Sigmoid colon (tissue), 7 donors: ENCODE measurements around the gene CBX6. TPM values are rescaled to one million over a fixed set of nuclear protein-coding genes. Genes with fewer than 3 reads are reported as not detected.

Experiments used
- DNase-seq: peaks from one replicate; pipeline ENCODE4 v3.0.0-alpha.2; 2019
- H3K27ac ChIP-seq, 4 donors: fragments of 200-600 bp; sonication (generic); one replicate each; pipeline ENCODE4 v1.5.1; 2016 to 2019; ENCODE audit warnings: mild to moderate bottlenecking in 1 of 4
- H3K27me3 ChIP-seq, 3 donors: fragments of 200-600 bp; sonication (generic); one replicate each; pipeline ENCODE4 v1.5.1; 2019; ENCODE audit warnings: mild to moderate bottlenecking in 1 of 3
- H3K36me3 ChIP-seq, 4 donors: fragments of 200-600 bp; sonication (generic); one replicate each; pipeline ENCODE4 v1.5.1; 2016 to 2019
- H3K4me1 ChIP-seq, 4 donors: fragments of 200-600 bp; sonication (generic); one replicate each; pipeline ENCODE4 v1.5.1; 2017 to 2019
- H3K4me3 ChIP-seq, 4 donors: fragments of 200-600 bp; sonication (generic); one replicate each; pipeline ENCODE4 v1.5.1; 2017 to 2019; ENCODE audit warnings: mild to moderate bottlenecking in 2 of 4, moderate library complexity in 1 of 4
- H3K9me3 ChIP-seq, 4 donors: fragments of 200-600 bp in 3 of 4; sonication (generic) in 3 of 4; one replicate each; pipeline versions ENCODE4 v1.5.1 to v1.6.1; 2013 to 2019
- EP300 ChIP-seq, 4 donors: sonication (generic); formaldehyde crosslinking; IDR thresholded peaks; one replicate each; pipeline ENCODE4 v1.6.1; 2017; ENCODE audit warnings: antibody characterized with exemption in 4 of 4
- POLR2A ChIP-seq, 2 donors: fragments of 450-650 bp; IDR thresholded peaks; one replicate each; pipeline ENCODE4 v1.6.1; 2016; ENCODE audit warnings: antibody characterized with exemption in 2 of 2, mild to moderate bottlenecking in 2 of 2, moderate library complexity in 2 of 2
- POLR2AphosphoS5 ChIP-seq, 4 donors: sonication (generic); formaldehyde crosslinking; IDR thresholded peaks; one replicate each; pipeline ENCODE4 v1.6.1; 2017; ENCODE audit warnings: antibody characterized with exemption in 4 of 4
- WGBS, 2 donors: extraction: QIAGEN DNeasy Blood & Tissue Kit; methylation state at CpG; one replicate each; pipeline ENCODE4 v1.1.7; 2013; 5-methylcytosine and 5-hydroxymethylcytosine counted together
- intact Hi-C: fragments of 100-400 bp; cut with DNase I; formaldehyde crosslinking; loops from one replicate; pipeline ENCODE4 v1.15.1; 2023
- polyA plus RNA-seq, 3 donors: library from polyadenylated mRNA; stranded (reverse); fragments of 200-250 nt; gene quantifications; one replicate each; pipeline ENCODE4 v1.2.3, GENCODE V29; 2013
- total RNA-seq, 4 donors: library from RNA; depleted of rRNA; stranded (reverse); fragments of >200 nt; gene quantifications; one replicate each; pipeline ENCODE4 v1.1.0, GENCODE V29; 2016
- TF ChIP-seq, protein P1 (sequence below), 4 experiments: fragments of 450-650 bp in 3 of 4; fragments of 200-600 bp in 1 of 4; IDR thresholded peaks; one replicate each; pipeline ENCODE4 v1.5.1; 2016 to 2019; ENCODE audit warnings: antibody characterized with exemption in 4 of 4, mild to moderate bottlenecking in 3 of 4, moderate library complexity in 2 of 4
- donor health status: healthy with polysubstance abuse.
- donor health status: Bipolar disorder and iron deficiency.
- donor health status: healthy.

CBX6 gene
- total and polyA plus RNA-seq, 7 donors, result 4.2 to 90.6 (median 47.2) TPM

DNA sequence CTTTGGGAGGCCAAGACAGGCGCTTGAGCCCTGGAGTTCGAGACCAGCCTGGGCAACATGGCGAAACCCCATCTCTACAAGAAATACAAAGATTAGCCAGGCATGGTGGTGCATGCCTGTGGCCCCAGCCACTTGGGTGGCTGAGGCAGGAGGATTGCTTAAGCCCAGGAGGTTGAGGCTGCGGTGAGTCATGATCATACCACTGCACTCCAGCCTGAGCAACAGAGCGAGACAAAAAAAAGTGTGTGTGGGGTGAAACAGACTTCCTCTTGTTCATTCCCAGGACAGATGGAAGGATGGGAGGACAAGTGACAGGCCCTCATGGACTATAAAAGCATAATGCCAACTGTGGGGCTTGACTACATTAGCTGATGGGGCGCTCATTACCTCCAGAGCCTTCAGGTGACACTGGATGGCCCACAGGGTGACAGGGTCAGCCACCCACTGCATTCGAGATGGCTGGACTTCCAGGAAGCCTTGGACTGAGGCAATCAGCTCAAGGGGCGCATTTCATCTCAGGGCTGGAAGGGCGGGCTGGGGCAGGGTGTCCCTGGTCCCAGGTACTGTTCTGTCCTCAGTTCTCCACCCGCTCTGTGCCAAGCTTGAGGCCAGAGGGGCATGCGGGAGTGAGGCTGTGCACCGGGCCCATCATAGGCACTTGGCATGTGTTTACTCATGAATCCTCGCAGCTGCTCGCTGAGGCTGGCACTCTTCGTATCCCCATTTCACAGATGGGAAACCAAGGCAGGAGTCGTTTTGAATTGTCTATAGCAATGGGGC is 40.7 kb downstream of the CBX6 start:
- Histone ChIP-seq H3K4me1 (no peaks in the 10 kb centered on the region), H3K9me3 (no peaks in the 10 kb centered on the region), H3K27ac (no peak overlapping the region), H3K27me3 (no peaks in the 10 kb centered on the region), H3K36me3 (no peaks in the 10 kb centered on the region), H3K4me3 (no peak overlapping the region)
- 87 to 90% methylated on average over 16 of the region's 16 CpGs for WGBS, 2 donors
- intact Hi-C loops, result no loop called here
- TF ChIP-seq POLR2AphosphoS5 (IDR thresholded peaks at IDR 0.05), result no peak
- no peak for TF ChIP-seq POLR2A (IDR thresholded peaks at IDR 0.05)
- no peak for TF ChIP-seq EP300 (IDR thresholded peaks at IDR 0.05)
- TF ChIP-seq, protein P1, sequence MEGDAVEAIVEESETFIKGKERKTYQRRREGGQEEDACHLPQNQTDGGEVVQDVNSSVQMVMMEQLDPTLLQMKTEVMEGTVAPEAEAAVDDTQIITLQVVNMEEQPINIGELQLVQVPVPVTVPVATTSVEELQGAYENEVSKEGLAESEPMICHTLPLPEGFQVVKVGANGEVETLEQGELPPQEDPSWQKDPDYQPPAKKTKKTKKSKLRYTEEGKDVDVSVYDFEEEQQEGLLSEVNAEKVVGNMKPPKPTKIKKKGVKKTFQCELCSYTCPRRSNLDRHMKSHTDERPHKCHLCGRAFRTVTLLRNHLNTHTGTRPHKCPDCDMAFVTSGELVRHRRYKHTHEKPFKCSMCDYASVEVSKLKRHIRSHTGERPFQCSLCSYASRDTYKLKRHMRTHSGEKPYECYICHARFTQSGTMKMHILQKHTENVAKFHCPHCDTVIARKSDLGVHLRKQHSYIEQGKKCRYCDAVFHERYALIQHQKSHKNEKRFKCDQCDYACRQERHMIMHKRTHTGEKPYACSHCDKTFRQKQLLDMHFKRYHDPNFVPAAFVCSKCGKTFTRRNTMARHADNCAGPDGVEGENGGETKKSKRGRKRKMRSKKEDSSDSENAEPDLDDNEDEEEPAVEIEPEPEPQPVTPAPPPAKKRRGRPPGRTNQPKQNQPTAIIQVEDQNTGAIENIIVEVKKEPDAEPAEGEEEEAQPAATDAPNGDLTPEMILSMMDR (IDR thresholded peaks at IDR 0.05), result no peak
- no peak for DNase-seq

DNA sequence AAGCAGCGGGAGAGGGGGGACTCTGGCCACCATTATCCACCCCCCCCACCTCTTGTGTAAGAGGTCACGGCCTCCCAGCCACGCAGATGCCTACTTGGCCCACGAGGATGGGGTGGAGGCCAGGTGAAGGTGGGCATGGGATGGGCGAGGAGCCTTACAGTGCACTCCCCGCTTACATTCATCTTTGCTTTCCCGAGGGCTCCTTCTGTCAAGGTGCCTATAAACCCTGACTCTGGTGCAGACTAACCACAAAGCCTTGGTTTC is 41.2 kb downstream of the CBX6 start:
- intact Hi-C loops, result no loop called here
- H3K4me3 ChIP-seq, result no peak overlapping the region
- no peaks in the 10 kb centered on the region for H3K36me3 ChIP-seq
- WGBS, 2 donors, result 41 to 72% methylated on average over 7 of the region's 7 CpGs
- TF ChIP-seq, protein P1 (IDR thresholded peaks at IDR 0.05), result no peak
- TF ChIP-seq POLR2AphosphoS5 (IDR thresholded peaks at IDR 0.05) (no peak), EP300 (IDR thresholded peaks at IDR 0.05) (no peak), POLR2A (IDR thresholded peaks at IDR 0.05) (no peak)
- no peaks in the 10 kb centered on the region for H3K27me3 ChIP-seq
- H3K27ac ChIP-seq, result no peak overlapping the region
- no peaks in the 10 kb centered on the region for H3K4me1 ChIP-seq
- no peak for DNase-seq
- H3K9me3 ChIP-seq, result no peaks in the 10 kb centered on the region

- Histone ChIP-seq H3K9me3 (no peaks in the 10 kb centered on the region), H3K27ac (no peak overlapping the region), H3K27me3 (no peaks in the 10 kb centered on the region), H3K4me1 (no peaks in the 10 kb centered on the region), H3K36me3 (no peaks in the 10 kb centered on the region), H3K4me3 (no peak overlapping the region)
- intact Hi-C loops, result no loop called here
- WGBS, 2 donors, result 83 to 90% methylated on average over 17 of the region's 17 CpGs
- TF ChIP-seq, protein P1 (IDR thresholded peaks at IDR 0.05), result no peak
- TF ChIP-seq EP300 (IDR thresholded peaks at IDR 0.05) (no peak), POLR2AphosphoS5 (IDR thresholded peaks at IDR 0.05) (no peak), POLR2A (IDR thresholded peaks at IDR 0.05) (no peak)
- DNase-seq, result no peak
These were observed 41.8 kb downstream of the CBX6 start for GRCh38 chr22:38830026-38830844.

DNA sequence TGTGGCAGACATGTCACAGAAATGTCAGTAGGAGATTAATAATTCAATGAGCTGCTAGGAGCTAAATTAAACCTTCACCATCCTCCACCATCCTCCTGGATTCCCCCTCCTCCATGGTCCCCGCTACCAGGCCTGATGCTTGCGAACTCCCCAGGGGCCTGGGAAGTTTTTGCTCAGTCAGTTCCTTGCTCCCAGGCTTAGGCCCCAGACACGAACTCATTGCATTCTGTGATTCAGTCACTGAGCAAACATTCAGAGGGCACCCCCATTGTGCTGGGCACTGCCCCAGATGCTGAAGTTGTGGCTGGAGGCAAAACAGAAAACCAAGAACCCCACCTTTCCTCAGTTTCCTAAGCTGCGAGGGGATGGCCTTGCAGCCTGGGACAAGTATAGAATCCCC is 42.5 kb downstream of the CBX6 start:
- no peaks in the 10 kb centered on the region for H3K36me3 ChIP-seq
- H3K9me3 ChIP-seq, result no peaks in the 10 kb centered on the region
- no peak overlapping the region for H3K4me3 ChIP-seq
- no peak for TF ChIP-seq POLR2A (IDR thresholded peaks at IDR 0.05)
- H3K27me3 ChIP-seq, result no peaks in the 10 kb centered on the region
- no peak for DNase-seq
- H3K4me1 ChIP-seq, result no peaks in the 10 kb centered on the region
- 84 to 86% methylated on average over 4 of the region's 4 CpGs for WGBS, 2 donors
- intact Hi-C loops, result no loop called here
- H3K27ac ChIP-seq, result no peak overlapping the region

GRCh38 chr22:38828616-38829205 is 43.3 kb downstream of the CBX6 start:
- no peaks in the 10 kb centered on the region for H3K9me3 ChIP-seq
- no peaks in the 10 kb centered on the region for H3K27me3 ChIP-seq
- no peak overlapping the region for H3K27ac ChIP-seq
- 71 to 84% methylated on average over 10 of the region's 10 CpGs for WGBS, 2 donors
- H3K4me3 ChIP-seq, result no peak overlapping the region
- intact Hi-C loops, result no loop called here
- no peak for DNase-seq
- H3K36me3 ChIP-seq, result no peaks in the 10 kb centered on the region
- no peaks in the 10 kb centered on the region for H3K4me1 ChIP-seq
- no peak for TF ChIP-seq POLR2AphosphoS5 (IDR thresholded peaks at IDR 0.05)
